SK-N-MC (cell line): ENCODE data around the gene DNAJC11.

Source experiments
- DNase-seq: peaks from one replicate; pipeline ENCODE4 v3.0.0-alpha.2; 2011; ENCODE audit warnings: low read depth, low spot score
- H3K27ac ChIP-seq: fragments of 200-600 bp; sonication (generic); 2 replicates; pipeline ENCODE4 v1.5.1; 2016; ENCODE audit warnings: mixed run types
- H3K36me3 ChIP-seq: fragments of 200-600 bp; sonication (generic); 2 replicates; pipeline ENCODE4 v1.6.1; 2017; ENCODE audit warnings: antibody characterized with exemption, low read length, mixed read lengths; ENCODE audit not compliant: insufficient read depth
- H3K4me3 ChIP-seq: fragments of 200-600 bp; sonication (generic); 2 replicates; pipeline ENCODE4 v1.5.1; 2016
- H3K9ac ChIP-seq: fragments of 200-600 bp; sonication (generic); 2 replicates; pipeline ENCODE4 v1.8.0; 2017; ENCODE audit warnings: mixed run types, mixed read lengths; ENCODE audit not compliant: insufficient read length
- H3K9me3 ChIP-seq: fragments of 200-600 bp; sonication (generic); 2 replicates; pipeline ENCODE4 v1.6.1; 2017; ENCODE audit warnings: low read depth, mild to moderate bottlenecking, antibody characterized with exemption, low read length, moderate library complexity, mixed read lengths
- EZH2 ChIP-seq: fragments of 200-600 bp; sonication (generic); IDR thresholded peaks from one replicate; pipeline ENCODE4 v1.6.1; 2017; ENCODE audit warnings: antibody characterized with exemption
- FOXP2 ChIP-seq: optimal IDR thresholded peaks from 2 replicates; pipeline ENCODE3; 2011; ENCODE audit warnings: mild to moderate bottlenecking, moderate library complexity; ENCODE audit not compliant: insufficient read depth; ENCODE audit errors: extremely low read length, control extremely low read depth
- POLR2AphosphoS5 ChIP-seq: IDR thresholded peaks from 2 replicates; pipeline ENCODE4 v1.6.1; 2012; ENCODE audit warnings: mild to moderate bottlenecking, low read depth, low read length, borderline replicate concordance

DNAJC11 gene

GRCh38 chr1:6731905-6732304 is 30.3 kb upstream of the DNAJC11 start:
- H3K36me3 ChIP-seq: no peaks in the 10 kb centered on the region
- no peak overlapping the region for H3K4me3 ChIP-seq
- no peaks in the 10 kb centered on the region for H3K9me3 ChIP-seq
- H3K27ac ChIP-seq: no peak overlapping the region
- TF ChIP-seq FOXP2: no peak
- TF ChIP-seq EZH2: no peak
- TF ChIP-seq POLR2AphosphoS5: no peak
- DNase-seq: no peak
- H3K9ac ChIP-seq: no peak overlapping the region

GRCh38 chr1:6730880-6731279 is 29.3 kb upstream of the DNAJC11 start:
- H3K27ac ChIP-seq: no peak overlapping the region
- no peak overlapping the region for H3K4me3 ChIP-seq
- no peak for DNase-seq
- no peak for TF ChIP-seq POLR2AphosphoS5
- TF ChIP-seq FOXP2: no peak
- TF ChIP-seq EZH2: no peak
- no peaks in the 10 kb centered on the region for H3K36me3 ChIP-seq
- no peaks in the 10 kb centered on the region for H3K9me3 ChIP-seq
- H3K9ac ChIP-seq: no peak overlapping the region

GRCh38 chr1:6730473-6730872 is 28.9 kb upstream of the DNAJC11 start:
- H3K9ac ChIP-seq: no peak overlapping the region
- no peak for DNase-seq
- TF ChIP-seq EZH2 (no peak), POLR2AphosphoS5 (no peak), FOXP2 (no peak)
- no peak overlapping the region for H3K4me3 ChIP-seq
- H3K9me3 ChIP-seq: no peaks in the 10 kb centered on the region
- no peaks in the 10 kb centered on the region for H3K36me3 ChIP-seq
- no peak overlapping the region for H3K27ac ChIP-seq

- no peak for TF ChIP-seq EZH2
- TF ChIP-seq POLR2AphosphoS5: no peak
- TF ChIP-seq FOXP2: no peak
- no peak overlapping the region for H3K27ac ChIP-seq
- H3K4me3 ChIP-seq: no peak overlapping the region
- DNase-seq: no peak
- no peaks in the 10 kb centered on the region for H3K36me3 ChIP-seq
- no peaks in the 10 kb centered on the region for H3K9me3 ChIP-seq
- H3K9ac ChIP-seq: no peak overlapping the region
These were observed 25.9 kb upstream of the DNAJC11 start for GRCh38 chr1:6727535-6727934.

GRCh38 chr1:6726253-6726652 is 24.6 kb upstream of the DNAJC11 start:
- no peaks in the 10 kb centered on the region for H3K9me3 ChIP-seq
- no peak overlapping the region for H3K9ac ChIP-seq
- TF ChIP-seq FOXP2: no peak
- TF ChIP-seq POLR2AphosphoS5: no peak
- TF ChIP-seq EZH2: no peak
- H3K36me3 ChIP-seq: no peaks in the 10 kb centered on the region
- no peak overlapping the region for H3K27ac ChIP-seq
- H3K4me3 ChIP-seq: no peak overlapping the region
- no peak for DNase-seq

- Histone ChIP-seq H3K4me3 (no peak overlapping the region), H3K9ac (no peak overlapping the region), H3K27ac (no peak overlapping the region), H3K9me3 (no peaks in the 10 kb centered on the region), H3K36me3 (no peaks in the 10 kb centered on the region)
- no peak for DNase-seq
- TF ChIP-seq FOXP2: no peak
- no peak for TF ChIP-seq POLR2AphosphoS5
- TF ChIP-seq EZH2: no peak
These were observed 23.0 kb upstream of the DNAJC11 start for GRCh38 chr1:6724517-6725141.

- Histone ChIP-seq H3K36me3 (no peaks in the 10 kb centered on the region), H3K27ac (no peak overlapping the region), H3K9ac (no peak overlapping the region), H3K4me3 (no peak overlapping the region), H3K9me3 (no peaks in the 10 kb centered on the region)
- DNase-seq: no peak
- TF ChIP-seq EZH2 (no peak), POLR2AphosphoS5 (no peak), FOXP2 (no peak)
These were observed 22.2 kb upstream of the DNAJC11 start for GRCh38 chr1:6723621-6724428.

GRCh38 chr1:6711174-6711573 is 9.6 kb upstream of the DNAJC11 start:
- DNase-seq: no peak
- no peaks in the 10 kb centered on the region for H3K36me3 ChIP-seq
- H3K9ac ChIP-seq: no peak overlapping the region
- no peaks in the 10 kb centered on the region for H3K9me3 ChIP-seq
- no peak overlapping the region for H3K27ac ChIP-seq
- no peak for TF ChIP-seq FOXP2
- no peak for TF ChIP-seq EZH2
- TF ChIP-seq POLR2AphosphoS5: no peak
- no peak overlapping the region for H3K4me3 ChIP-seq

- no peak overlapping the region for H3K27ac ChIP-seq
- no peaks in the 10 kb centered on the region for H3K9me3 ChIP-seq
- no peak overlapping the region for H3K9ac ChIP-seq
- DNase-seq: no peak
- TF ChIP-seq FOXP2 (no peak), POLR2AphosphoS5 (no peak), EZH2 (no peak)
- H3K36me3 ChIP-seq: no peaks in the 10 kb centered on the region
- no peak overlapping the region for H3K4me3 ChIP-seq
These were observed 3.1 kb upstream of the DNAJC11 start for GRCh38 chr1:6704746-6705145.
